Measurements from ENCODE around the gene MFAP3.

DNA sequence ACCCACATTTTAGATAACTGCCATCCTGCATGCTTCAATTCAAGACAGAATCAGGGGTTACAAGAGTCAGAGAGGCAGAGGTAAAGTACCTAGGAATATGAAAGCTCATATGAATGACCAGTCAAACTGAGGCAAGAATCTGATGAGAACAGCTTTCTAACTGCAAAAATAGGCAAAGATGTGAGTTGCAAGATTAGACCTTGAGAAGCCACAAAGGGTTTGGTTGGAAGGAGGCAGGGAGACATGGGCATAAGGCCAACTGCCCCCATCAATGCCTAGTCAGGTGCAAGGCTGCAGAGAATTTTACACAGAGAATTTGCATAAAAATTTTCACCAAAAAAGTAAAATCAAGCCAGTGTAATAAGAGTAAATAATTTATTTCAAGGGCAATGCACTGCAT is 12.8 kb upstream of the MFAP3 start:
- TF ChIP-seq, protein P1, sequence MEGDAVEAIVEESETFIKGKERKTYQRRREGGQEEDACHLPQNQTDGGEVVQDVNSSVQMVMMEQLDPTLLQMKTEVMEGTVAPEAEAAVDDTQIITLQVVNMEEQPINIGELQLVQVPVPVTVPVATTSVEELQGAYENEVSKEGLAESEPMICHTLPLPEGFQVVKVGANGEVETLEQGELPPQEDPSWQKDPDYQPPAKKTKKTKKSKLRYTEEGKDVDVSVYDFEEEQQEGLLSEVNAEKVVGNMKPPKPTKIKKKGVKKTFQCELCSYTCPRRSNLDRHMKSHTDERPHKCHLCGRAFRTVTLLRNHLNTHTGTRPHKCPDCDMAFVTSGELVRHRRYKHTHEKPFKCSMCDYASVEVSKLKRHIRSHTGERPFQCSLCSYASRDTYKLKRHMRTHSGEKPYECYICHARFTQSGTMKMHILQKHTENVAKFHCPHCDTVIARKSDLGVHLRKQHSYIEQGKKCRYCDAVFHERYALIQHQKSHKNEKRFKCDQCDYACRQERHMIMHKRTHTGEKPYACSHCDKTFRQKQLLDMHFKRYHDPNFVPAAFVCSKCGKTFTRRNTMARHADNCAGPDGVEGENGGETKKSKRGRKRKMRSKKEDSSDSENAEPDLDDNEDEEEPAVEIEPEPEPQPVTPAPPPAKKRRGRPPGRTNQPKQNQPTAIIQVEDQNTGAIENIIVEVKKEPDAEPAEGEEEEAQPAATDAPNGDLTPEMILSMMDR (IDR thresholded peaks at IDR 0.05), result no peak
- TF ChIP-seq ZFX (IDR thresholded peaks at IDR 0.05; ENCODE audit: borderline replicate concordance), result no peak
